Measurements from ENCODE around the gene HMGN1.

GRCh38 chr21:39388038-39388810 is 39.3 kb upstream of the HMGN1 start:
- TF ChIP-seq CTCF (conservative IDR thresholded peaks at IDR 0.05; ENCODE audit: low read length) (peak; percentile 83), EZH2phosphoT487 (IDR thresholded peaks at IDR 0.05; ENCODE audit: borderline replicate concordance) (no peak)

All from Loucy (cell line).